ENCODE measurements around the gene ELOVL6. TPM values are rescaled to one million over a fixed set of nuclear protein-coding genes. Genes with fewer than 3 reads are reported as not detected.

Gene ELOVL6
- total RNA-seq, 2 experiments from 2014 or later: 9.9 to 14.6 TPM

DNA sequence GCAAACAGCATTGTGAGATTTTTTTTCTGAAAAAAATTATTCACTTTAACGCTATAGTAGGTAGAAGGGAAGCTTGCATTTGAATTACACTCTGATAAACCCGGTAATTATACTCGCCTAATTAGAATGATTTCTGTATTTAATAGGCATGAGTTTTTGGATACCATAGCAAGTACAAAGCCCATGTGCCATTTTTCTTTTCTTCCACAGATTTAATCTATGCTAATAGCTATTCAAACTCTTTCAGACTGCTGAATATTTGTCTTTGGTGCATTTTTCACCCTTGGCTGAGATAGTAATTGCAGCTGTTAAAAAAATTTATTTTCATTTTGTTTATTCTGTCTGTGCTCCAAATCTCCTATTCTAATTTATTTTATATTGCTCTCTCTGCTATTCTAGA, 172.7 kb downstream of the ELOVL6 start:
- DNase-seq (no peak), ATAC-seq (ENCODE audit: low read depth) (no peak)
- no peaks in the 10 kb centered on the region for H3K4me1 Mint-ChIP-seq
- H3K4me3 Mint-ChIP-seq: no peak overlapping the region
- POLR2A ChIA-PET: no interaction called here
- peaks cover 1% of the 10 kb centered on the region for H3K9me3 Mint-ChIP-seq
- no peak overlapping the region for H3K27ac Mint-ChIP-seq
- H3K36me3 Mint-ChIP-seq: peaks cover under 1% of the 10 kb centered on the region
- peaks cover 13% of the 10 kb centered on the region for H3K27me3 Mint-ChIP-seq

DNA sequence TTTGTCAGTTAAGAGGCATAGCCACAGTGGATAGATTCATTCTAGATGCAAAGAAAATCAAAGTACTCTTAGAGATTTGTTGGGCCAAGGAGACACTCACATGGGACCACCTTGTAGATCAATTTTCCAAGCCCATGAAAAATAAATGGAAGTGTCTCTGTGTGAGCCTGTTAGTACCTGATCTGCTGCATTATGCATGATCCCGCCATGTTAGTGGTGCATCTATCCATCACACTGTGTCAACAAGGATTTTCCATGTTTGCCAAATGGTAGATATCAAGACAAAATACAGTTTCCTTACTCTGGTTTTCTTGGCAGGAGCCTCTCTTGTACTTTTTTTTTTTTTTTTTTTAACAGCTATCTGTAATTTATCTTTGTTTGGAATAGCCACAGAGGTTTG, 173.4 kb downstream of the ELOVL6 start:
- Mint-ChIP-seq H3K36me3 (no peaks in the 10 kb centered on the region), H3K9me3 (no peaks in the 10 kb centered on the region), H3K4me3 (no peak overlapping the region), H3K27ac (no peak overlapping the region), H3K4me1 (no peaks in the 10 kb centered on the region), H3K27me3 (peaks cover 13% of the 10 kb centered on the region)
- POLR2A ChIA-PET: no interaction called here
- DNase-seq (no peak), ATAC-seq (ENCODE audit: low read depth) (no peak)

GRCh38 chr4:110022457-110022856, 176.0 kb downstream of the ELOVL6 start:
- no peak overlapping the region for H3K4me3 Mint-ChIP-seq
- H3K9me3 Mint-ChIP-seq: no peaks in the 10 kb centered on the region
- peaks cover 12% of the 10 kb centered on the region for H3K27me3 Mint-ChIP-seq
- no peaks in the 10 kb centered on the region for H3K36me3 Mint-ChIP-seq
- DNase-seq (no peak), ATAC-seq (ENCODE audit: low read depth) (no peak)
- H3K4me1 Mint-ChIP-seq: no peaks in the 10 kb centered on the region
- POLR2A ChIA-PET: no interaction called here
- no peak overlapping the region for H3K27ac Mint-ChIP-seq

DNA sequence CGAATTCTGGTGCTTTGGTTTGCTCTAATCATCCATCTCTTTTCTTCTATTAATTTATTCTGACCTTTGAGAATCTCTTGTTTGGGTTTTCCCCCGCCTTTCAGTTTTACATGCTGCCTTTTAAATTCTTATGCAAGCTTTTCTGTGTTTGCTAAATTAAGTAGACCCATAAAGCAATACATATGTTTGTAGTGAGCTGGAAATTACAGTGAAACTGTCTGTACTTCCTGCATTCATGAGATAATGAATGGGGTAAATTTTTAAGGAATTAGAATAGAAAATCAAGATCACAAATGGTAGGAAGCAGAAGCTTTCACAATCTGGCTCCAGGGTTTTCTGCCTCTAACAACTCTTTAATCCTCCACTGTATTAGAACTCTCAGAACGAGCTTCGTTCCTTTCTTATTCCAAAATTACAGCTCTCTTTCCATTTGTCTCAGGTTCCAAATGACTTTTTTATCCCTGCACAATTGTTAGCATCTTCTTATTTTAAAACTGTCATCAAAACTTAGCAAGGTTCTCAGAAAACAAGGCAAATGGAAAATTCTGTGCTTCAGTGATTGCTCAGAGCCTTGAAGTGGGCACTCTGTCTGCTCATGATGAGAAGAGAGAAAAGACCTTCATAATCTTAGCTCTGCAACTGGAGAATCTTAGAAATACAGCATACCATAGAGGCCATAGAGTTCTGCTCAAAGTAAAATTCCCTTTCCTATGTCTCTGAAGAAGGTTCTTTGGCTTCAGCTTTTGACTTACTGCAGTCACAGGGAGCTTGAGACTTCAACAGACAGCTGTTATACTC, 177.6 kb downstream of the ELOVL6 start:
- Mint-ChIP-seq H3K27ac (no peak overlapping the region), H3K27me3 (peaks cover 8% of the 10 kb centered on the region), H3K4me3 (no peak overlapping the region), H3K9me3 (no peaks in the 10 kb centered on the region), H3K4me1 (no peaks in the 10 kb centered on the region), H3K36me3 (no peaks in the 10 kb centered on the region)
- no peak for DNase-seq
- POLR2A ChIA-PET: no interaction called here
- no peak for ATAC-seq (ENCODE audit: low read depth)

- Mint-ChIP-seq H3K4me1 (no peaks in the 10 kb centered on the region), H3K36me3 (no peaks in the 10 kb centered on the region), H3K4me3 (no peak overlapping the region), H3K27ac (no peak overlapping the region), H3K9me3 (no peaks in the 10 kb centered on the region), H3K27me3 (peaks cover 4% of the 10 kb centered on the region)
- DNase-seq (no peak), ATAC-seq (ENCODE audit: low read depth) (no peak)
- POLR2A ChIA-PET: no interaction called here
Observed at GRCh38 chr4:110020139-110020538, 178.3 kb downstream of the ELOVL6 start.

DNA sequence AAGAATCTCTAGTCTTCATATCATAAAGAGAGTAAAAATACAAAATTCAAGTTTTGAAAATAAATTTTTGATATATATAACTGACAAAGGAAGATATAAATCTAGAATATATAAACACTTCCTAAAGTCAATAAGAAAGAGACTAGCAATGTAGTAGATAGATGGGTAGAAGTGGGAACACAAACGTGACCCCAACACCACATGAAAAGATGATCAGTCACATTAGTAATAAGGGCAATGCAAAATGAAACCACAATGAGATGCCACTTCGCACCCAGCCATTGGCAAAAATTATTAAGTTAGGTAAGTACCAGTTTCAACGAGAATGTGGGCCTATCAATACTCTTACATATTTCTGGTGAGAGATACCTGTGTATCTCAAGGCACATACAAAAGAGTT, 179.3 kb downstream of the ELOVL6 start:
- ATAC-seq (ENCODE audit: low read depth): no peak
- no peaks in the 10 kb centered on the region for H3K9me3 Mint-ChIP-seq

DNA sequence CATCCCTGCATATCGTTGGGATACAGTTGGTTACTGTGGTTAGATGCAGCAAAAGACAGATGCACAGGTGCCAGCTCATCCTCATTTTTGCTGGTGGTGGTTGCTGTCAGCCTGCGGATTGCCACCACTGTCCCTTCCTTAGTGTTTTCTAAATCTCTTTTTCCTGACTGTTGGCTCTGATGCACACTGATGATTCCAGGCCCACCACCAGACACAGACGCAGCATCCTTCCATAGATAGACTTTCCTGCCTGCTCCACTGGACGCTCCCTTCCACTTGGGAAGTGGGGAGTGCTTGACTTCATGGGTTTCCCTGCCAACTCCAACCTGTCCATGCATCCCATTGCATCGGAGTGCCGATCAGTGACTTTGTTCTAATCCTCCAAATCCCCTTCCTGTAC, 184.2 kb downstream of the ELOVL6 start:
- Mint-ChIP-seq H3K27ac (no peak overlapping the region), H3K4me1 (peaks cover 2% of the 10 kb centered on the region), H3K4me3 (no peak overlapping the region), H3K36me3 (no peaks in the 10 kb centered on the region), H3K9me3 (no peaks in the 10 kb centered on the region), H3K27me3 (peaks cover 3% of the 10 kb centered on the region)
- ATAC-seq (ENCODE audit: low read depth) (no peak), DNase-seq (no peak)
- POLR2A ChIA-PET: no interaction called here

More for the DNA sequence above, 179.3 kb downstream of the ELOVL6 start:
- H3K4me1 Mint-ChIP-seq: no peaks in the 10 kb centered on the region
- peaks cover 2% of the 10 kb centered on the region for H3K27me3 Mint-ChIP-seq
- no peak for DNase-seq
- H3K27ac Mint-ChIP-seq: no peak overlapping the region
- no peak overlapping the region for H3K4me3 Mint-ChIP-seq
- POLR2A ChIA-PET: no interaction called here
- no peaks in the 10 kb centered on the region for H3K36me3 Mint-ChIP-seq

DNA sequence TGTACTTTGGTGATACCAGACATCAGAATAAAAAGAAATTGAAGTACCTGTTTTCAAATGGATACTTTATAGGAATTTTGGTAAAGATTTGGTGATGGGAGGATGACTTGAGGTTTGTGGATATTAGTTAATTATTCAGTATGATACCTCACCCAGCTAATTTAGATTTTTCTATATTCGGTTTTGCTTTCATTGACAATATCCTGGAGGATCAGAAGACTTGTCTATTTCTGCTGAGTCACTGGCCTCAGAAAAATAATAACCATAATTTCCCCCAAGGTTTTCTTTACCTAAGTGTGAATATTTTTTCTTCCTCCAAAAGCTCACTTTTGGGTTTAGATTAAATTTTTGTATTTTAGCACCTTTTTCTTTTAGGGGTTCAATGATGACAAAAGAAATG, 185.5 kb downstream of the ELOVL6 start:
- no peaks in the 10 kb centered on the region for H3K36me3 Mint-ChIP-seq
- no peak overlapping the region for H3K27ac Mint-ChIP-seq
- DNase-seq (no peak), ATAC-seq (ENCODE audit: low read depth) (no peak)
- POLR2A ChIA-PET: no interaction called here
- no peak overlapping the region for H3K4me3 Mint-ChIP-seq
- peaks cover 3% of the 10 kb centered on the region for H3K27me3 Mint-ChIP-seq
- H3K9me3 Mint-ChIP-seq: no peaks in the 10 kb centered on the region
- H3K4me1 Mint-ChIP-seq: peaks cover 2% of the 10 kb centered on the region

DNA sequence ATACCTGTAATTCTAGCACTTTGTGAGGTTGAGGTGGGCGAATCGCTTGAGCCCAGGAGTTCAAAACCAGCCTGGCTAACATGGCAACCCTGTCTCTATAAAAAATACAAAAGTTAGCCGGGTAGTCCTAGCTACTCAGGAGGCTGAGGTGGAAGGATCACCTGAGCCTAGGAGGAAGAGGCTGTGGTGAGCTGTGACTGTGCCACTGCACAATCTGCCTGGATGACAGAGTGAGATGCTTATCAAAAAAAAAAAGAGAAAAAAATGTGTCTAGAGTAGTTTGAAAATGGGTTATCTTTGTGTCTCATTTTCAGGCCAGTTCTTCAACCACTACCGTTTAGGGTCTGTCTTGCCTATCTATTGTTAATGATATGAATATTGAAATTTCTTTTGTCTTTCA, 187.6 kb downstream of the ELOVL6 start:
- Mint-ChIP-seq H3K4me3 (no peak overlapping the region), H3K27me3 (peaks cover 3% of the 10 kb centered on the region), H3K4me1 (peaks cover 2% of the 10 kb centered on the region), H3K9me3 (no peaks in the 10 kb centered on the region), H3K27ac (no peak overlapping the region), H3K36me3 (no peaks in the 10 kb centered on the region)
- DNase-seq (no peak), ATAC-seq (ENCODE audit: low read depth) (no peak)
- POLR2A ChIA-PET: no interaction called here

DNA sequence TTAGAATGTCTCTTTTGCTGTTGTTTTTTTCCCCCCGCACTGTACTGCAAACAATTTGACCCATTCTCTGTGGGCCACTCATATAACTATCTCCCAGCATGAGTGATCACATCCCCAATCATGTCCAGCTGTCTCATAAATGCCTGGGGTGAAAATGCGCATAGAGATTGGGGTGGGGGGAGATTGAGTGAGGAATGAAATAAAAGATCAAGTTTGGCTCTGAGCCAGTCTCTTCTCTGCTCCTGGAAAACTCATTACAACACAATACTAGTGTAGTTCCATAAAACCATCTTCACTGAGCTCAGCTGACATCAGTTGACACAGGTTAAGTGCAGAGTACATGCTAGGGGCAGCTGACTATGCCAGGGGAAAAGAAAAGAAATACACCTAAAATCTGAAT, 188.9 kb downstream of the ELOVL6 start:
- ATAC-seq (ENCODE audit: low read depth) (no peak), DNase-seq (no peak)
- H3K4me1 Mint-ChIP-seq: peaks cover 4% of the 10 kb centered on the region
- POLR2A ChIA-PET: no interaction called here
- H3K9me3 Mint-ChIP-seq: no peaks in the 10 kb centered on the region
- no peak overlapping the region for H3K27ac Mint-ChIP-seq
- peaks cover 3% of the 10 kb centered on the region for H3K27me3 Mint-ChIP-seq
- H3K4me3 Mint-ChIP-seq: no peak overlapping the region
- H3K36me3 Mint-ChIP-seq: no peaks in the 10 kb centered on the region

GRCh38 chr4:110008540-110008939, 189.9 kb downstream of the ELOVL6 start:
- no peak for ATAC-seq (ENCODE audit: low read depth)
- peaks cover 5% of the 10 kb centered on the region for H3K27me3 Mint-ChIP-seq
- DNase-seq: no peak
- no peaks in the 10 kb centered on the region for H3K9me3 Mint-ChIP-seq
- H3K36me3 Mint-ChIP-seq: no peaks in the 10 kb centered on the region
- H3K4me1 Mint-ChIP-seq: peaks cover 2% of the 10 kb centered on the region
- no peak overlapping the region for H3K4me3 Mint-ChIP-seq
- H3K27ac Mint-ChIP-seq: no peak overlapping the region
- POLR2A ChIA-PET: no interaction called here

DNA sequence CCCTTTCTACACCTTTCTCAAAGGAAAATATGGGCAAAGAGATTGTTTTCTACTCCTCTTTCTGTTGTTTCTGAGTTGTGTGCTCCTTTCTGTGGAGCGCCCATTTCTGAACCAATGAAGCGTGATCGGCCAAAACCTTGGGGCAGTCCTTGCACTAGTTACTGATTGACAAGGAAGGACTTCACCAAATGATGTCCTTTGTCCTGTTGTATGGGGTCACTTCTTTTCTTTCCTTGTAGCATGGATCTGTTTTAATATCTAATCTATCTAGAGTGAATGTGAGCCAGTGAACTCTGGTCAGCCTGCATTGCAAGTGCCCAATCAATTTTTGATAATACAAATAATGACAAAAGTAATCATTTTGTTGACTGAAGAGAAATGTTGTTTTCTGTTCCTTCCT, 191.2 kb downstream of the ELOVL6 start:
- no peak overlapping the region for H3K27ac Mint-ChIP-seq
- H3K4me3 Mint-ChIP-seq: no peak overlapping the region
- ATAC-seq (ENCODE audit: low read depth): no peak
- peaks cover 5% of the 10 kb centered on the region for H3K27me3 Mint-ChIP-seq
- no peaks in the 10 kb centered on the region for H3K36me3 Mint-ChIP-seq
- H3K9me3 Mint-ChIP-seq: no peaks in the 10 kb centered on the region
- no peak for DNase-seq
- POLR2A ChIA-PET: no interaction called here
- H3K4me1 Mint-ChIP-seq: peaks cover 2% of the 10 kb centered on the region

DNA sequence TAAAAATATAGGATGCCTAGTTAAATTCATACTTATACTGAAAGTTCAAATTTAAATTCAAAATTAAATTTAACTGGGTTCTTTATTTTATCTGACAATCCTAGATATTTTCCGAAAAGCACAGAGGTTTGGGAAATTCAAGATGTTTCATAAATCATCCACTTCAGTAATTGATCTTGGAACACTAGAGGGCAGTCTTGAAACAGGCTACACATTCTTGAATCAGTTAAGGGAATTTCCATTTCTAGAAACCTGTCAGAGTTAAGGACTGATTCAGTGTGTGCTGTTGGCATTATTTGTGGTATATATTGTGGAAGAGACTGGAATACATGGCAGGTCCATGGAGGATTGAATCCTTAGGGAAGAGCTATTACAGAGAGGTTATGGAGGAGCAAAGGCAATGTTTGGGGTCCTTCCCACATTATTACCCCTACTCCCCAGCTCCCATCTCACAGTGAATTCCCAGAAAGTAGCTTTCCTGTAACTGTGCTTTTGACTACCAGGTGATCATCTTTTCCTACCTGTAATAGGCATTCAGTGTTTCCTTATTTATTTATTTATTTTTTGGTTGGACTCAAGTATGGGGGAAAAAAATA, 192.9 kb downstream of the ELOVL6 start:
- peaks cover 5% of the 10 kb centered on the region for H3K27me3 Mint-ChIP-seq
- ATAC-seq (ENCODE audit: low read depth) (peak; percentile 56), DNase-seq (no peak)
- H3K4me3 Mint-ChIP-seq: no peak overlapping the region
- H3K4me1 Mint-ChIP-seq: peaks cover 2% of the 10 kb centered on the region
- no peaks in the 10 kb centered on the region for H3K36me3 Mint-ChIP-seq
- H3K27ac Mint-ChIP-seq: no peak overlapping the region
- POLR2A ChIA-PET: no interaction called here
- no peaks in the 10 kb centered on the region for H3K9me3 Mint-ChIP-seq

DNA sequence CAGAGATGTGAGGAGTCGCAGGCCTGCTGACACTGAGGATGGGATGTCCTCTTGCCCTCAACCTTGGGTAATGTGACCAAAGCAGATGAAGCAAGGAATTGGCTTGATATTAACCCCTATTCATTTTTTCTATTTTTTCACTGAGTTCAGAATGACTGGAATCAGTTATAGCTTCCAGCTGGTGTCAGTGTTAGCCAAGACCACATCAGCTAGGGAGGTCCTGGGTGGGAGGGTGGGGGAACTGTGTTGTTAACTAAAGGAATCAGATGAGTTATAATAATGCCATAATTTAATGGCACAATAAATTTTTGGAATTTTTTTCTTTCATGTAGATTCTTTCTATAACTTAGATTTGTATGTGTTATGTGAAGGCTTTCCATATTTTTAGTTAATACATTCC, 193.9 kb downstream of the ELOVL6 start:
- ATAC-seq (ENCODE audit: low read depth) (no peak), DNase-seq (no peak)
- Mint-ChIP-seq H3K9me3 (no peaks in the 10 kb centered on the region), H3K4me3 (no peak overlapping the region), H3K27me3 (peaks cover 3% of the 10 kb centered on the region), H3K4me1 (peaks cover 2% of the 10 kb centered on the region), H3K36me3 (no peaks in the 10 kb centered on the region), H3K27ac (no peak overlapping the region)
- POLR2A ChIA-PET: no interaction called here
